GM19099 (cell line): ENCODE data around the gene PLS3.

Source experiments
- POLR2A ChIP-seq: IDR thresholded peaks from 3 replicates; pipeline ENCODE4 v1.6.1; 2011; ENCODE audit warnings: low read depth; ENCODE audit not compliant: insufficient read length; ENCODE audit errors: extremely low read depth

Gene PLS3

GRCh38 chrX:115560211-115560977 is 580 bp upstream of the PLS3 start:
- TF ChIP-seq POLR2A = no peak

GRCh38 chrX:115561605-115562479 is 868 bp downstream of the PLS3 start:
- TF ChIP-seq POLR2A = no peak

DNA sequence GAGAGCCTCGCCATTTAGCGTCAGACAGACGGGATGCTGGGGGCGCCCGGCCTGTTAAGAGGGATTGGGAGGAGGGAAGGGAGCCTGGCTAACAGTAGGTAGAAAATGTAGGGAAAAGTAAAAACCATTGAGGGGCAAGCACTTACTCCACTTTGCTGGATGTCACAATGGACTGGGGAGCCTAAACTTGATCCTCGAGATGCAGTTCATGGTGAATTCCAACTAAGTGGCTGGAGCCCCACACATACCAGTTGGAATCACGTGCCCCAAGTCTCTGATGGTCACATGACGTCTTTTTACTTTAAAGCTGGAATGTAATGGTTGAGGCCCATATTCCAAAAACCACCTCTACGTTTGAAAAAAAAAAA is 1.5 kb downstream of the PLS3 start:
- TF ChIP-seq POLR2A = no peak

GRCh38 chrX:115563633-115564162 is 2.7 kb downstream of the PLS3 start:
- TF ChIP-seq POLR2A = no peak

- no peak for TF ChIP-seq POLR2A
Measured at GRCh38 chrX:115564243-115564642, 3.3 kb downstream of the PLS3 start.

DNA sequence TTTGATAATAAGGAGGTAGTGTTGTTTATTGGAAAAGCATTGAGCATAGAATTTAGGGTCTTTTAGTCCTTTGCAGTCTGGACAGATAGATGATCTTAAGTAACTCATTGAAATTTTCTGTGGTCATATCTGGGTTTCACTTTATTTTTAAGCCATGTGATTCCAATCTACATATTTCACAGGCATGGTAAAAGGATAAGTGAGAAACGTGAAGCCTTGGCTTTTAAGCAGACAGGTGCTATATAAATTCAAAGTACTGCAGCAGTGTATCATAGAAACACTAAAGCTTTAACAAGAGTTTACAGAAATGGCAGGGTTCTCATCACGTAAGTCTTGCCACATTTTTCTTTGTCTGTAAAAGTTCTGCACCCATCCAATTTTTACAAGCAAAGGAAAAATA is 4.9 kb downstream of the PLS3 start:
- TF ChIP-seq POLR2A = no peak

- no peak for TF ChIP-seq POLR2A
Measured at GRCh38 chrX:115571712-115572111, 10.7 kb downstream of the PLS3 start.

- TF ChIP-seq POLR2A = no peak
Measured at GRCh38 chrX:115573185-115573584, 12.2 kb downstream of the PLS3 start.

DNA sequence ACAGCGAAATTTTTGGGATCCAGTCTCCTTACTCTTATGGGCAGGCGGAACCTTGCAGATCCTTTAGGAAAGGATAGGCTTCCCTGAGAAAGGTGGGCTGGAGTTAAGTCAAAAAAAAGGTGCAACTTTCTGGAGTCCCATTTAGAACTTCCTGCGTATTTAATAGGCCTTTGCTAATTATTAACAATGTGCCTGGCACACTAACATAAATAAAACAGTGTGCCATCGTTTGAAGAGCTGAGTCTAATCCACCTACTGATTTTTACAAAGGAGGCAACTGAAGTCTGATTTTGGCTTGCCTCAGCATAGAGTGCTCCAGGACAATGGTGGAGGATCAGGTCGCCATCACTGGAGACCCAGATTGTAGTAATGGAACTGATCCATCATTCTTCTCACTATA is 15.7 kb downstream of the PLS3 start:
- no peak for TF ChIP-seq POLR2A

DNA sequence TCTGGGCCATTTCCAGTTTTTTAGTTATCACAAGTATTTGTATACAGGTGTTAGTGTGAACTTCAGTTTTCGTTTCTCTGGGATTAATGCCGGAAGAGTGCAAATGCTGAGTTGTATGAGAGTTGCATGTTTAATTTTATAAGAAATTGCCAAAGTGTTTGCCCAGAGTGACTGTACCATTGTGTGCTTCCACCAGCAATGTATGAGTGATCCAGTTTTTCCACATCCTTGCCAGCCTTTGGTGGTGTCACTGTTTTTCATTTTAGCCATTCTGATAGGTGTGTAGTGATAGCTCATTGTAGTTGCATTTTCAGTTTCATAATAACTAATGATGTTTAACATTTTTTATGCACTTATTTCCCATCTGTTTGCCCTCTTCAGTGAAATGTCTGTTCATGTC is 18.4 kb downstream of the PLS3 start:
- TF ChIP-seq POLR2A = no peak

DNA sequence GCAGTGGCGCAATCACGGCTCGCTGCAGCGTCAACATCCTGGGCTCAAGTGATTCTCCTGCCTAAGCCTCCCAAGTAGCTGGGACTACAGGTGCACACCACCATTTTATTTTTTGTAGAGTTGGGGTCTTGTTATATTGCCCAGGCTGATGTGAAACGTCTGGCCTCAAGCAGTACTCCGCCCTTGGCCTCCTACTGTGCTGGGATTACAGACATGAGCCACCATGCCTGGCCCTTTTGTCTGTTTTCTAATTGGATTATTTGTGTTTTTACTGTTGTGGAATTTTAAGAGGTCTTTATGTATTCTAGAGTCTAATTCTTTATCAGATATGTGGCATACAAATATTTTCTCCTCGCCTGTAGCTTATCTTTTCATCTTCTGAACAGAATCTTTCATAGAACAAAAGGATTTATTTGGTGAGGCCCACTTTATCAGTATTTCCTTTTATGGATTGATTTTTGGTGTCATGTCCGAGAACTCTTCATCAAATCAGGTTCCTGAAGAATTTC is 18.9 kb downstream of the PLS3 start:
- TF ChIP-seq POLR2A = no peak

DNA sequence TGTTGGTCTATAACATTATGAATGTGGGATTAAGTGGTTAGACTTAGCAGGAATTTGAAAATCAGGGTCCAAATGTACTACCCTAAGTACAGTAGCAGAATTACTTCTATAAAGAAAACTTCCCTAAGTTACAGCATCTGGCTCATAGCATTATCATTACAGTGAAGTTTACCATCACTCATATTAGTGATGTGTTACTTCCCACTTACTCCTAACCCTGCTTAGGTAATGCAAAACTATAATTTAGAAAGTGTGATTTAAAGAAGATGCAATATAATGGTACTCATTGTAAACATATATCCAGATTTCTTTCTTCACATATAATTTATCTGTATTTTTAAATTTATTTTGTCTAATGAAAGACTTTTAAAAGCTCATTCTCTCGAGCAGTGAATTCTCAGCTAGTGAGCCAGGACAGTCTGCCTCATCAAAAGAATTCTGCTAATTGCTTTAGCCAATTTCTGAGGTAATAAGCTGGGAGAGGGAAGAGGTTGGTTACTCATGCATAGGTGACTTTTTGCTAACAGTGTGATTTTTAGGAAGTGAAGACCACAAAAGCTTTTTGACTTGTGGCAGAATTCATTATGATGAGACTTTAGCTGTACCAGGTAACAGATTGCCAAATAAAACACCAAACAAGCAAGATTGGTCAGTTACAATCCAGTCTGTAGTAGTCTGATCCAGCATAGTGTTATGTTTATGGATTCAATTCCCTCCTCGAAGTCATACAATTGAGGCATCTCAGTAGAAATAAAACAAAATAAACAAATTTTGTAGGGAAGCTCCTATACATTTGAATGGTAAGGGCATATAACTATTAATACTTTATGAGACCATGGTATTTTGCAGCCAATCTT is 21.0 kb downstream of the PLS3 start:
- TF ChIP-seq POLR2A = no peak

DNA sequence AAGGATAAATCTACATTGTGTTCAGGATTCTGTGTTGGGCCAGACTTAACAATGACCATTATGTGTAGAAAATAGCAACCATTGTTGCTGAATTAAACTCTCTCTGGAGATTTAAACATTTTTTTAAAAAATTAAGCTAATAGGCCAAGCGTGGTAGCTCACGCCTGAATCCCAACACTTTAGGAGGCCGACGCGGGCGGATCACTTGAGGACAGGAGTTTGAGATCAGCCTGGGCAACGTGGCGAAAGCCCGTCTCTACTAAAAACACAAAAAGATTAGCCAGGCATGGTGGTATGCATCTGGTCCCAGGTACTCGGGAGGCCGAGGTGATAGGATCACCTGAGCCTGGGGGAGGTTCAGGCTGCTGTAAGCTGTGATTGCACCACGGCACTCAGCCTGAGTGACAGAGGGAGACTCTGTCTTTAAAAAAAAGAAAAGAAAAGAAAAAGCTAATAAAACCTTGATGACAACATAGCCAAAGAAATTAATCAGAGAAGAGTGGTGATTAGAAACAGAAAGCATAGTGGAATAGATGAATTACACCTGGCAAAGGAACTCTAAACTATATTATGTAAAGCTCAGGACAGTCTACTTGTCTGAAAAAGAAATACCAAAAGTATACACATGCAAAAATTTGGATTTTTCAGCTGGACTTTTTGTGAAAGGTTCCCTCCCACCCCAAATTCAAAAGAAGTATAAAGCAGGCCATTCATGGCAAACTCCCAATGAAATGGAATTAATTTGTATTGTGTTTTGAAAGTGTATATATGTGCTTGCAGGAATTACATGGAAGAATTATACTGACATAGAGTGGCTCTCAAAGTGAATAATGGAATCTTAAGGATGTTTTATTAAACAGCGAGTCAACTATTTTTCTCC is 21.9 kb downstream of the PLS3 start:
- TF ChIP-seq POLR2A = no peak

DNA sequence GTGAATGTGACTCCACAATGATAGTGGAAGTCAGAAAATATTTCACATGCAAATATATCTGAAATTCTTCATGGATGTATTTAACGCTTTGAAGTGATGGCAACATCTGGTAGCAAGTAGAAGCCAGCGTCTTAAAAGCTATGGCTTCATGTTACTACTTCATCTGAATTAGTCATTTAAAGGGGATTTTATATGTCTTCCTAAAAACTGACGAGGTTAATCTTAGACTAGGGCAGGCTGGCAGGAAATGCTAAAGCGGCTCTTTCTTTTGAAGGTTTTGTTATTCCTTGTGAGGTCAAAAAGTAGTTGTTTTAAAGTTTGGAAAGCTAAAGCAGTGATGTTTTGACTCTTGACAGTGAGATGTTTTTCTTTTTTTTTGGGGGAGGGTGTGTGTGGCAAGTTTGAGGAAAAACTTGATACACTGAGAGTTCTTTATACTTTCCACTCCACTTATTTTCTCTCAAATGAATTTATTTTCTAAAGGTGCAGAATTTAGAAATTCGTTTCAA is 22.6 kb downstream of the PLS3 start:
- no peak for TF ChIP-seq POLR2A
